H1 (cell line): ENCODE data around the gene NPR2.
A peak's percentile ranks its signal among the peaks of the same experiment; 100 is the strongest.

Source experiments
- CHD1 ChIP-seq: IDR thresholded peaks from 2 replicates; pipeline ENCODE4 v1.6.1; 2012; ENCODE audit warnings: low read depth, low read length, improper control_type of control experiment
- EP300 ChIP-seq, 2 experiments: IDR thresholded peaks; 1 replicate in 1 of 2; 2 replicates in 1 of 2; pipeline ENCODE4 v1.6.1; 2011 to 2012; ENCODE audit warnings: low read depth in 2 of 2, low read length in 2 of 2, mild to moderate bottlenecking in 2 of 2, borderline replicate concordance in 1 of 2, inconsistent platforms in 1 of 2, moderate library complexity in 1 of 2
- POLR2AphosphoS5 ChIP-seq: IDR thresholded peaks from 2 replicates; pipeline ENCODE4 v1.6.1; 2011; ENCODE audit warnings: low read depth, low read length
- YY1 ChIP-seq: IDR thresholded peaks from 2 replicates; pipeline ENCODE4 v1.6.1; 2011; ENCODE audit warnings: low read depth, mild to moderate bottlenecking, low read length
- TF ChIP-seq, protein P1 (sequence below), 3 experiments: IDR thresholded peaks; 1 replicate in 2 of 3; 2 replicates in 1 of 3; pipeline versions ENCODE4 v1.5.1 to v1.6.1; 2011; ENCODE audit warnings: low read length in 3 of 3, mild to moderate bottlenecking in 3 of 3, inconsistent platforms in 2 of 3, low read depth in 1 of 3, moderate library complexity in 1 of 3; ENCODE audit not compliant: insufficient read depth in 1 of 3; ENCODE audit errors: control extremely low read depth in 1 of 3

- TF ChIP-seq EP300 (IDR thresholded peaks at IDR 0.05; ENCODE audit: borderline replicate concordance in 1 of 2, low read depth in 2 of 2, low read length in 2 of 2): 0 out of 3 replicates have a peak, but pooled peaks of 1 of the 2 experiments have one; percentile 70
- no peak for TF ChIP-seq CHD1
- TF ChIP-seq, protein P1, sequence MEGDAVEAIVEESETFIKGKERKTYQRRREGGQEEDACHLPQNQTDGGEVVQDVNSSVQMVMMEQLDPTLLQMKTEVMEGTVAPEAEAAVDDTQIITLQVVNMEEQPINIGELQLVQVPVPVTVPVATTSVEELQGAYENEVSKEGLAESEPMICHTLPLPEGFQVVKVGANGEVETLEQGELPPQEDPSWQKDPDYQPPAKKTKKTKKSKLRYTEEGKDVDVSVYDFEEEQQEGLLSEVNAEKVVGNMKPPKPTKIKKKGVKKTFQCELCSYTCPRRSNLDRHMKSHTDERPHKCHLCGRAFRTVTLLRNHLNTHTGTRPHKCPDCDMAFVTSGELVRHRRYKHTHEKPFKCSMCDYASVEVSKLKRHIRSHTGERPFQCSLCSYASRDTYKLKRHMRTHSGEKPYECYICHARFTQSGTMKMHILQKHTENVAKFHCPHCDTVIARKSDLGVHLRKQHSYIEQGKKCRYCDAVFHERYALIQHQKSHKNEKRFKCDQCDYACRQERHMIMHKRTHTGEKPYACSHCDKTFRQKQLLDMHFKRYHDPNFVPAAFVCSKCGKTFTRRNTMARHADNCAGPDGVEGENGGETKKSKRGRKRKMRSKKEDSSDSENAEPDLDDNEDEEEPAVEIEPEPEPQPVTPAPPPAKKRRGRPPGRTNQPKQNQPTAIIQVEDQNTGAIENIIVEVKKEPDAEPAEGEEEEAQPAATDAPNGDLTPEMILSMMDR (IDR thresholded peaks at IDR 0.05; ENCODE audit: control extremely low read depth in 1 of 3, insufficient read depth in 1 of 3, low read depth in 1 of 3, low read length in 3 of 3): no peak
- TF ChIP-seq YY1: no peak
- TF ChIP-seq POLR2AphosphoS5: no peak; the same call in 1 of the 2 replicates
These were observed 42.4 kb upstream of the NPR2 start, which contains the start of the genes GBA2 and RGP1 for GRCh38 chr9:35748858-35749514.
